Smooth muscle cell (in vitro differentiated cells): ENCODE measurements around the gene ANKRD12. TPM values are rescaled to one million over a fixed set of nuclear protein-coding genes. Genes with fewer than 3 reads are reported as not detected.

Experiments
- DNase-seq: peaks from one replicate; lab custom pipeline; 2025; ENCODE audit not compliant: unreplicated experiment; lab: John Stamatoyannopoulos, UW
- H2AFZ ChIP-seq: fragments of 200-600 bp; sonication (generic); 2 replicates; pipeline ENCODE4 v1.6.0; 2016; ENCODE audit warnings: antibody characterized with exemption, low read depth, mild to moderate bottlenecking
- H3F3A ChIP-seq: fragments of 200-600 bp; sonication (generic); 2 replicates; pipeline ENCODE4 v1.6.0; 2017; ENCODE audit warnings: antibody characterized with exemption, low read depth
- H3K27ac ChIP-seq: fragments of 200-600 bp; sonication (generic); 2 replicates; pipeline ENCODE4 v1.5.1; 2016; ENCODE audit warnings: low read depth, mild to moderate bottlenecking
- H3K27me3 ChIP-seq: fragments of 200-600 bp; sonication (generic); 2 replicates; pipeline ENCODE4 v1.6.1; 2016; ENCODE audit warnings: low read depth, mild to moderate bottlenecking
- H3K36me3 ChIP-seq: fragments of 200-600 bp; sonication (generic); 2 replicates; pipeline ENCODE4 v1.5.1; 2016; ENCODE audit warnings: low read depth
- H3K4me1 ChIP-seq: fragments of 200-600 bp; sonication (generic); 2 replicates; pipeline ENCODE4 v1.5.1; 2016; ENCODE audit warnings: low read depth
- H3K4me2 ChIP-seq: fragments of 200-600 bp; sonication (generic); 2 replicates; pipeline ENCODE4 v1.6.0; 2016; ENCODE audit warnings: mild to moderate bottlenecking
- H3K4me3 ChIP-seq: fragments of 200-600 bp; sonication (generic); 2 replicates; pipeline ENCODE4 v1.5.1; 2016; ENCODE audit warnings: mild to moderate bottlenecking
- H3K79me2 ChIP-seq: fragments of 200-600 bp; sonication (generic); 2 replicates; pipeline ENCODE4 v1.6.0; 2016; ENCODE audit warnings: low read depth, mild to moderate bottlenecking
- H3K9ac ChIP-seq: fragments of 200-600 bp; sonication (generic); 2 replicates; pipeline ENCODE4 v1.6.0; 2016; ENCODE audit warnings: low read depth
- H3K9me3 ChIP-seq: fragments of 200-600 bp; sonication (generic); replicated peaks from 2 replicates; pipeline ENCODE4 v1.5.1; 2016; ENCODE audit warnings: low read depth
- H4K20me1 ChIP-seq: fragments of 200-600 bp; sonication (generic); 2 replicates; pipeline ENCODE4 v1.6.0; 2016; ENCODE audit warnings: low read depth
- WGBS: methylation state at CpG from one replicate; pipeline ENCODE4 v1.1.7; 2016; ENCODE audit warnings: low lambda C conversion rate; 5-methylcytosine and 5-hydroxymethylcytosine counted together
- polyA plus RNA-seq: library from polyadenylated mRNA; unstranded; fragments of >200 nt; fragmentation: Nextera tagmentation; extraction: Ambion mirVana; gene quantifications from 2 replicates; pipeline ENCODE4 v1.2.1, GENCODE V29; 2016
- total RNA-seq: library from RNA; depleted of rRNA; stranded (reverse); fragments of >200 nt; gene quantifications from 2 replicates; pipeline ENCODE4 v1.2.3, GENCODE V29; 2014
- TF ChIP-seq, protein P1 (sequence below): fragments of 200-600 bp; sonication (generic); IDR thresholded peaks from 2 replicates; pipeline ENCODE4 v1.5.1; 2017; ENCODE audit warnings: borderline replicate concordance, mild to moderate bottlenecking, antibody characterized with exemption; ENCODE audit not compliant: insufficient read depth, poor library complexity, severe bottlenecking

ANKRD12 gene
- total and polyA plus RNA-seq, 2 experiments from 2014 or later, result 28.8 to 43.7 TPM

- peaks cover 5% of the 10 kb centered on the region for H3F3A ChIP-seq
- H3K36me3 ChIP-seq, result no peaks in the 10 kb centered on the region
- no peak for DNase-seq
- no peaks in the 10 kb centered on the region for H3K27me3 ChIP-seq
- peaks cover 15% of the 10 kb centered on the region for H3K4me1 ChIP-seq
- H3K9ac ChIP-seq, result no peak overlapping the region
- H3K79me2 ChIP-seq, result peaks cover 98% of the 10 kb centered on the region
- TF ChIP-seq, protein P1, sequence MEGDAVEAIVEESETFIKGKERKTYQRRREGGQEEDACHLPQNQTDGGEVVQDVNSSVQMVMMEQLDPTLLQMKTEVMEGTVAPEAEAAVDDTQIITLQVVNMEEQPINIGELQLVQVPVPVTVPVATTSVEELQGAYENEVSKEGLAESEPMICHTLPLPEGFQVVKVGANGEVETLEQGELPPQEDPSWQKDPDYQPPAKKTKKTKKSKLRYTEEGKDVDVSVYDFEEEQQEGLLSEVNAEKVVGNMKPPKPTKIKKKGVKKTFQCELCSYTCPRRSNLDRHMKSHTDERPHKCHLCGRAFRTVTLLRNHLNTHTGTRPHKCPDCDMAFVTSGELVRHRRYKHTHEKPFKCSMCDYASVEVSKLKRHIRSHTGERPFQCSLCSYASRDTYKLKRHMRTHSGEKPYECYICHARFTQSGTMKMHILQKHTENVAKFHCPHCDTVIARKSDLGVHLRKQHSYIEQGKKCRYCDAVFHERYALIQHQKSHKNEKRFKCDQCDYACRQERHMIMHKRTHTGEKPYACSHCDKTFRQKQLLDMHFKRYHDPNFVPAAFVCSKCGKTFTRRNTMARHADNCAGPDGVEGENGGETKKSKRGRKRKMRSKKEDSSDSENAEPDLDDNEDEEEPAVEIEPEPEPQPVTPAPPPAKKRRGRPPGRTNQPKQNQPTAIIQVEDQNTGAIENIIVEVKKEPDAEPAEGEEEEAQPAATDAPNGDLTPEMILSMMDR, result no peak
- no peak overlapping the region for H3K4me2 ChIP-seq
- no peak overlapping the region for H2AFZ ChIP-seq
- 99% methylated on average over 5 of the region's 5 CpGs for WGBS
- H4K20me1 ChIP-seq, result peaks cover 99% of the 10 kb centered on the region
- no peaks in the 10 kb centered on the region for H3K9me3 ChIP-seq
- no peak overlapping the region for H3K4me3 ChIP-seq
- no peak overlapping the region for H3K27ac ChIP-seq
These were observed 13.5 kb downstream of the ANKRD12 start for GRCh38 chr18:9150121-9150520.

GRCh38 chr18:9153256-9153655, 16.7 kb downstream of the ANKRD12 start:
- Histone ChIP-seq H3K79me2 (peaks cover 98% of the 10 kb centered on the region), H2AFZ (no peak overlapping the region), H3K4me2 (no peak overlapping the region), H3K9me3 (no peaks in the 10 kb centered on the region), H3K27ac (no peak overlapping the region), H3K4me3 (no peak overlapping the region), H3K9ac (no peak overlapping the region), H3K27me3 (no peaks in the 10 kb centered on the region), H3K4me1 (peaks cover 1% of the 10 kb centered on the region), H3K36me3 (no peaks in the 10 kb centered on the region), H4K20me1 (peaks cover 98% of the 10 kb centered on the region), H3F3A (no peaks in the 10 kb centered on the region)
- TF ChIP-seq, protein P1, result no peak
- no peak for DNase-seq
- WGBS, result 97% methylated on average over 1 of the region's 1 CpG

DNA sequence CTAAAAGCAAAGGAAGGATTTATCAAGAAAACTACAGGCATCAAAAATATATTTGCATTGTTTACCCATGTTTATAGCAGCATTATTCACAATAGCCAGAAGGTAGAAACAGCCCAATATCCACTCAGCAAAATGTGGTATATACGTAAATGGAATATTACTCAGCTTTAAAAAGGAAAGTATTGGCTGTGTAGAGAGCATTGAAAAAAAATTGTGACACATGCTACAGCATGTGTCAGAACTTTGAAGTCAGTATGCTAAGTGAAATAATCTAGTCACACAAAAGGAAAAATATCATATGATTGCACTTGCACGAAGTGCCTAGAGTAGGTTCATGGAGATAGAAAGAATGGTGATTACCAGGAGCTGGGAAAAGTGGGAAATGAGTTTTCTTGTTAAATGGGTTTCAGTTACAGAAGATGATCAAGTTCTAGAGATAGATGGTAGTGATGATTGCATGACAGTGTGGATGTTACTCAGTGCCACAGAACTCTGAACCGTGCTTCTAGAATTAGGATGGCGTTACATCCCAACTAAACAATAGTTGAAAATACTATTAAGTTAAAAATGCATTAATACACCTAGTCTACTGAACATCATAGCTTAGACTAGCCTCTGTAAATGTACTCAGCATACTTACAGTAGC, 20.1 kb downstream of the ANKRD12 start:
- H3K9me3 ChIP-seq, result no peaks in the 10 kb centered on the region
- H3K27me3 ChIP-seq, result no peaks in the 10 kb centered on the region
- H4K20me1 ChIP-seq, result peaks cover 86% of the 10 kb centered on the region
- 94% methylated on average over 4 of the region's 4 CpGs for WGBS
- TF ChIP-seq, protein P1, result no peak
- H3K27ac ChIP-seq, result no peak overlapping the region
- peaks cover 94% of the 10 kb centered on the region for H3K79me2 ChIP-seq
- H3K4me1 ChIP-seq, result no peaks in the 10 kb centered on the region
- H3K4me2 ChIP-seq, result no peak overlapping the region
- H3K9ac ChIP-seq, result no peak overlapping the region
- H3K4me3 ChIP-seq, result no peak overlapping the region
- no peaks in the 10 kb centered on the region for H3F3A ChIP-seq
- no peaks in the 10 kb centered on the region for H3K36me3 ChIP-seq
- no peak for DNase-seq
- no peak overlapping the region for H2AFZ ChIP-seq

DNA sequence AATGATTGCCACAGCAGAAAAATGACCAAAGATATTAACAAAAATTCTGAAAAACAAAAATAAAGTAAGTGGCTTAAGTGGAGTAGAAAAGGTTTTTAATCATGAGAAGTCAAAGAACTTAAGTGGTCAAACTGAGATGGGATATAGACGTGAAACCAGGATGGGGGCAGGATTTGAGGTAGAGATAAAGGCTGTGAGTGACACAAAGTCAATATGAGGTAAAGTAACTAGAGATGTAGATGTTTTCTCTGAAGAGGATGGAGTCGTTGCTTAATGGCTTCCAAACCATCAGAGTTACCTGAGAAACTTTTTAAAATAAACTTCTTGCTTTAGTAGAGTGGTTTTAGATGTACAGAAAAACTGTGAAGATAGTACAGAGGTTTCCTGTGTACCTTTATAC, 21.2 kb downstream of the ANKRD12 start:
- no peak overlapping the region for H3K9ac ChIP-seq
- H3K27me3 ChIP-seq, result no peaks in the 10 kb centered on the region
- H3F3A ChIP-seq, result no peaks in the 10 kb centered on the region
- H3K79me2 ChIP-seq, result peaks cover 94% of the 10 kb centered on the region
- no peaks in the 10 kb centered on the region for H3K4me1 ChIP-seq
- WGBS, result 78% methylated on average over 2 of the region's 2 CpGs
- no peak overlapping the region for H2AFZ ChIP-seq
- H3K9me3 ChIP-seq, result no peaks in the 10 kb centered on the region
- no peak overlapping the region for H3K4me3 ChIP-seq
- H4K20me1 ChIP-seq, result peaks cover 75% of the 10 kb centered on the region
- no peak overlapping the region for H3K4me2 ChIP-seq
- H3K27ac ChIP-seq, result no peak overlapping the region
- H3K36me3 ChIP-seq, result no peaks in the 10 kb centered on the region
- DNase-seq, result no peak
- TF ChIP-seq, protein P1, result no peak
